NCI-H748 treated with DMSO at 0.1 percent for 48 hours (cell line): Measurements from ENCODE around the gene RFC1.
"Not testable (repeated sequence)": the region's sequence is repeated elsewhere in the genome, so short reads cannot be mapped to it uniquely, and the experiment has no call there.

Experiments used
- DNase-seq: peaks from one replicate; lab custom pipeline; 2025; lab: John Stamatoyannopoulos, UW

Gene RFC1

DNA sequence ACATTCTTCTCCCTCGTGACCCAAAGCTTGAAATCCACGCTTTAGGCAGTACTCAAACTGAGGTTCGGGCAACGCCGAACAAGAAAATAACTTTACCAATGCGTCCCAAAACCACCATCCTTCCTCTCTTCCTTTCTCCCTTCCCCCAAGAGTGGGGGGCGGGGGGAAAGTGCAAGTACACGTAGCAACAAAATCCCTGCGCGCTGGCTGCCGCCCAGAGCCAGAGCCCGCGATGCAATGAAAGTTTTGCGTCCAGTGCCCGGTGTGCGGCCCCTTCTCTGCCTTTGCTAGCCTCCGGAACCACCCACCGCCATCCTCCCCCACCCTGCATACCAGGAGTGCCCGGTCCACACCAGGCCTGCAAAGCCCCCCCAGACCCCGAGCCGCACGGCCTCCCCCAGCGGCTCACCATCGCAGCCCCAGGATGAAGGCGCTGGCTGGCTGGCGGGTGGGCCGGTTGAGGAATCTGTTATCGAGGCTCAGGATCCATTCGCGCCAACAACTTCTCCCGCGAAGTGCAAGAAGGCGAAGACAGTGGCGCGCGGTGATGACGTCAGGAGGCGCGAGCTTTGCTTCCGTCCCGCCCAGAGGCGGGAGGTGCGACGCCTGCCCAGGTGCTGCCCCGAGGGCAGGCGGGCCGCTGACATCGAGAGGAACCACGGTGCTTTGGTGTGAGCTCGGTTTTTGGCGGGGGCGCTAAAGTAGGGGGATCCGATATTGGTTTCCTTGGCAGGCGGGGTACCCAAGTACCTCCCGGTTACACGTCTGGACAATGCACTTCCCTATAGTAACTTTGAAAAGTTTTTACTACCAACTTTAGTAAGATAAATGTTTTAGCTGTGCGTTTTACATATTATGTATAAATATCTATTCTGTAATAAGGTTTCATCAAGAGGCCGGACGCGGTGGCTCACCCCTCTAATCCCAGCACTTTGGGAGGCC, at the start of gene RFC1:
RFC1 (minus strand) TSS at position 533 of the 942 bp plus-strand sequence; CDS start at position 412, 121 bp downstream.
- peak; percentile 20 for DNase-seq

DNA sequence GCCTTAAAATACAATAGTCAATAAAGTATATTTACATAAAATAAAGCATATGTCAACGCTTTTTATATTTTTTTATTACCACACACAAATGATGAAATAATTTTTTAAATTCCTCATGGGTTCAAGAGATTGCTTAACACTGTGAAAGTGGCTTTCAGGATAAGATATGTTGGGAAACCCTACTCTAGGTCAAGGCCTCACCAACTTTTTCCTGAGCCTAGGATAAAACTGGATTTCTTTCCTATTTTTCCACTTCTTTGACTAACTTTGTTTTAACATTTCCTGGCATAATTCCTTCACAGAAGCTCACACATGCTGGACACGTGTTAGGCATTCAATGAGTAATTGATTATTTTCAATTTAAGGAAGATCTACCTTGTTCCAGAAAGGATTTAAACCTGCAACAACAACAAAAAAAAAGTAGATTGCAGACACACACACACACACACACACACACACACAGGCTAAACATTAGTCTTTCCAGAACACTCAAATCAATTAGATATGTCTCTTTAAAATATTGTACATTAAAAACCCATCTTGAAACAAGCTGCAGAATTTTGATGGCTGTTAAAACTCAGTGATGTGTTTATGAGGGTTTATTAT, 49.6 kb upstream of the RFC1 start:
- no peak for DNase-seq

DNA sequence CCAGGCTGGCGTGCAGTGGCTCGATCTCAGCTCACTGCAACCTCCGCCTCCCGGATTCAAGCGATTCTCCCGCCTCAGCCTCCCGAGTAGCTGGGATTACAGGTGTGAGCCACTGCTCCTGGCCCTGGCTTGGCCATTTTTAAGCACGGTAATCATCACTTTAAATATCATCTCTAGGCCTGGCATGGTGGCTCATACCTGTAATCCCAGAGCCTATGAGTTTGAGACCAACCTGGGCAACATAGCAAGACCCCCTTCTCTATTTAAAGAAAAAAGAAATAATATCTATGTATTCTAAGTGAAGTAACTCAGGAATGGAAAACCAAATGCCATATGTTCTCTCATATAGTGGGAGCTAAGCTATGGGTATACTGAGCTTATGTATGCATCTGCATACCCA, 45.4 kb upstream of the RFC1 start:
- DNase-seq: not testable (repeated sequence)

- no peak for DNase-seq
These were observed 44.3 kb upstream of the RFC1 start for GRCh38 chr4:39410415-39410814.

GRCh38 chr4:39407584-39407885, 41.4 kb upstream of the RFC1 start:
- no peak for DNase-seq

DNA sequence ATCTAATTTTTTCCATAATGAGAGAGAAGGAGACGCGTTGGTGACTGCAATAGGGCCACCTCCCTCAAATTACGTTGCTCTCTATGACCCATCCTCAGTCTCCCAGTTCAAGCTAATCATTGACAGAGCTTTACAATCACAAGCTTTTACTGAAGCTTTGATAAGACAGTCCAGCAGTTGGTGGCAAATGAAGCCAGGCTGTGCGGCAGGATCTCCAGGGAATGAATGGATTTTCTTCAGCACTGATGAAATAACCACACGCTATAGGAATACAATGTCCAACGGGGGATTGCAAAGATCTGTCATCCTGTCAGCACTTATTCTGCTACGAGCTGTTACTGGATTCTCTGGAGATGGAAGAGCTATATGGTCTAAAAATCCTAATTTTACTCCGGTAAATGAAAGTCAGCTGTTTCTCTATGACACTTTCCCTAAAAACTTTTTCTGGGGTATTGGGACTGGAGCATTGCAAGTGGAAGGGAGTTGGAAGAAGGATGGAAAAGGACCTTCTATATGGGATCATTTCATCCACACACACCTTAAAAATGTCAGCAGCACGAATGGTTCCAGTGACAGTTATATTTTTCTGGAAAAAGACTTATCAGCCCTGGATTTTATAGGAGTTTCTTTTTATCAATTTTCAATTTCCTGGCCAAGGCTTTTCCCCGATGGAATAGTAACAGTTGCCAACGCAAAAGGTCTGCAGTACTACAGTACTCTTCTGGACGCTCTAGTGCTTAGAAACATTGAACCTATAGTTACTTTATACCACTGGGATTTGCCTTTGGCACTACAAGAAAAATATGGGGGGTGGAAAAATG, 40.8 kb upstream of the RFC1 start, which contains the start of gene KLB:
KLB (plus strand) TSS at position 168 of the 821 bp plus-strand sequence; CDS start at position 188, 20 bp downstream.
- no peak for DNase-seq

GRCh38 chr4:39401640-39402039, 35.5 kb upstream of the RFC1 start:
- DNase-seq: not testable (repeated sequence)

DNA sequence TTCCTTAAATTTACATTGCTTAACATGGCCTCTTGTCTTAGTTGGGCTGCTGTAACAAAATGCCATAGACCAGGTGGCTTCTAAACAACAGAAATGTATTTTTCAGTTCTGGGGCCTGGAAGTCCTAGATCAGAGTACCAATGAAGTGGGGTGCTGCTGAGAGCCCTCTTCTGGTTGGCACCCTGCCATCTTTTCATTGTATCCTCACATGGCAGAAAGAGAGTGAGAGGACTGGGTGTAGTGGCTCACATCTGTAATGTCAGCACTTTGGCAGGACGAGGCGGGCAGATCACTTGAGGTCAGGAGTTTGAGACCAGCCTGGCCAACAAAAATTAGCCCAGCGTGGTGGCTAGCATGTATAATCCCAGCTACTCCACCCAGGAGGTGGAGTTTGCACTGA, 28.5 kb upstream of the RFC1 start:
- no peak for DNase-seq

DNA sequence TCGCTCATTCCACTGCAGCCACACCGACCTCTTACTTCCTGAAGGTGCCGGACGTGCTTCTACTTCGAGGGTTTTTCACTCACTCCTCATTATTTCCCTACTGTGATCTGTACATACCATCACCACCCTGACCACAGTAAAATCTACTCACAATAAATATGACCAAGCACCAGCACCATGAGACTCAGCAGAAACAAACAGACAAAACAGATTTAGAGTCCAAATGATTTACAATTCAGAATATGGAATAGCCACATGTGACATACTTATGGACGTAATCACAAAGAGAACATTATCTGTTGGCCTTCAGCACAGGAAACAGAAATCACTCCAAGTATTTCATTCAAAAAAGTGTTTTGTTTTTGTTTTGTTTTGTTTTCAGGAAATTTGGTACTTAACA, 24.4 kb upstream of the RFC1 start:
- no peak for DNase-seq

DNA sequence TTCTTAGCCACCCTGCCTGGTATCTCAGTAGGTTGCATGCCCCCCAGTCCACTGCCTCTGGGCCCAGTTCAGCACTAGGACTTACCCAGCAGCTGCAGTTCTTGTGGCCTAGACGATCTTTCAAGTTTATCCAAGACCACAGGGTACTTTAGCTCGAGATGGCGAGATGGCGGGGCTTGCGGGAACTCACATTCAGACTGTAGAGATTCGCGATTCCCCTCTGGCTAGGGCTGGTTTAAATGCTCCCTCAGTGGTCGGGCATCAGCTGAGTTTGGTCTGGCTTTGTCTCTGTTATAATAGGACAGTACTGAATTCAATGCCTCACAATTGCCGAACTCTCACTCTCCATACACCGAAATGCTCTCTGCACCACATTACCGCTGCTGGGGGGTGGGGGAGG, 18.4 kb upstream of the RFC1 start:
- DNase-seq: no peak

GRCh38 chr4:39383690-39384089, 17.5 kb upstream of the RFC1 start:
- no peak for DNase-seq

GRCh38 chr4:39375478-39375877, 9.3 kb upstream of the RFC1 start:
- DNase-seq: no peak

DNA sequence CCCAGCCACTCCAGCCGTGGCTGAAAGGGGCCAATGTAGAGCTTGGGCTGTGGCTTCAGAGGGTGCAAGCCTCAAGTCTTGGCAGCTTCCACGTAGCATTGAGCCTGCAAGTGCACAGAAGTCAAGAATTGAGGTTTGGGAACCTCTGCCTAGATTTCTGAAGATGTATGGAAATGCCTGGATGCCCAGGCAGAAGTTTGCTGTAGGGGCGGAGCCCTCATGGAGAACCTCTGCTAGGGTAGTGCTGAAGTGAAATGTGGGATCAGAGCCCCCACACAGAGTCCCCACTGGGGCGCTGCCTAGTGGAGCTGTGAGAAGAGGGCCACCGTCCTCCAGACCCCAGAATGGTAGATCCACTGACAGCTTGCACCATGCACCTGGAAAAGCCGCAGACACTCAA, 5.0 kb upstream of the RFC1 start:
- not testable (repeated sequence) for DNase-seq

- no peak for DNase-seq
These were observed 3.1 kb upstream of the RFC1 start for GRCh38 chr4:39369301-39369700.

GRCh38 chr4:39367166-39367565, 1.0 kb upstream of the RFC1 start:
- DNase-seq: no peak

- DNase-seq: no peak
These were observed 802 bp downstream of the RFC1 start for GRCh38 chr4:39365360-39365759.

GRCh38 chr4:39363773-39364393, 2.3 kb downstream of the RFC1 start:
- DNase-seq: no peak

DNA sequence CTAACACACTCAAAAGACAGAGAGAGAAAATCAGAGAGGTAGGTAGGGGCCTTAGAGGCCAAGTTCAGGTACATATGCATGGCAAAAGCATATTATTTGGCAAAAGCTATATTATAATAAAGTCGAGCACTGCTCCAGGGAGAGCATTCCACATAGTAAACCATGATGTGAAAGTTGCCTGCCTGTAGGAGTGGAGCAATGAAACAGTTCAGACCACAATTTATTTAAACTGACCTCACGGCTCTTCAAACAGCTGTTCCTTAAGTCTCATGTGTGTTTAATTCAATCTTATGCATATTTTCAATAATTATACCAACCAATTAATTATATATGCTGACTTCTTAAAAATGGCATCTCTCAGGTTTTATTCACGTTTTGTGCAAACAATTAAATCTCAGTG, 3.3 kb downstream of the RFC1 start:
- no peak for DNase-seq

DNA sequence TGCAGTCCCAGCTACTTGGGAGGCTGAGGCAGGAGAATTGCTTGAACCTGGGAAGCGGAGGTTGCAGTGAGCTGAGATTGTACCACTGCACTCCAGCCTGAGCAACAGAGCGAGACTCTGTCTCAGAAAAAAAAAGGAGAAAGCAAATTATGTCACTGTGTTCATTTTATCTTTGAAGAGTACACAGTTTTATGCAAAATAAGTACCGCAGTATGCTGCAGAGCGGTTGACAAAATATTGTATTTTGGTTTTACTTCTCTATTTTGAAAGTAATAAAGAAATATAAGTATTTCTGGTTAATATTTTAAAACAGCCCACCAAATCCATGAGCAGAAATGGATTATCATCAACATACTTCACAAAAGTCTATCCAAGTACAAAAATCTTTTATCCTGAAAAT, 5.6 kb downstream of the RFC1 start:
- DNase-seq: not testable (repeated sequence)

DNA sequence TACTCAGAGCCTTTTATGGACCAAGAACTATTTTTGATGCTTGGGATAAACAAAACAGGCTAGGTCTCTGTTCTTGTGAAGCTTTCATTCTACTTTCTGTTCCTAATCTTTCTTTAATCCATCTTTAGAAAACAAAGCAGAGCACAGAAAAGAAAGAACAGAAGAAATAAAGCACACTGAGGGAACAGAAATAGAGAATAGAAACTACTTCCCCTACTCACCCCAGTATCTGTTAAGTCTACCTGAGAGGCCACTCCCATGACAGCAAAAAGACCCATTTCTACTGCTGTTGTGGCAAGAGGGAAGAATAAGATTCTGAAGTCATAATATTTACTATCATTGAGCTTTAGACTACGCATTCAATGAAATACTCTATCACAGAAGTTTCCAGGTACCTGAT, 9.2 kb downstream of the RFC1 start:
- DNase-seq: no peak

- no peak for DNase-seq
These were observed 12.0 kb downstream of the RFC1 start for GRCh38 chr4:39354254-39354552.

- DNase-seq: no peak
These were observed 12.5 kb downstream of the RFC1 start for GRCh38 chr4:39353478-39354253.
